Activated T-cell treated with anti-CD3 and anti-CD28 coated beads, Interleukin-2, amount 50 U/mL, for 72 hours (primary cell): Measurements from ENCODE around the gene PPY. TPM values are rescaled to one million over a fixed set of nuclear protein-coding genes. Genes with fewer than 3 reads are reported as not detected.
"Not testable (repeated sequence)": the region's sequence is repeated elsewhere in the genome, so short reads cannot be mapped to it uniquely, and the experiment has no call there.

Experiments
- ATAC-seq, 2 donors: fragments of 150-1000 bp; cut with Tn5 transposase; replicated peaks in 1 of 2; 2 replicates each; pipeline ENCODE4 v1.10.0; 2021; ENCODE audit warnings: moderate library complexity in 2 of 2, mild to moderate bottlenecking in 1 of 2
- DNase-seq, 2 donors: peaks; one replicate each; pipeline ENCODE4 v3.0.0; 2021 to 2022; ENCODE audit warnings: mixed read lengths in 1 of 2
- H3K27ac Mint-ChIP-seq: one replicate; pipeline ENCODE4 v1.8.0; 2022; ENCODE audit warnings: mild to moderate bottlenecking, moderate library complexity, mixed read lengths
- H3K27me3 Mint-ChIP-seq: one replicate; pipeline ENCODE4 v1.8.0; 2022; ENCODE audit warnings: low read depth, mixed read lengths
- H3K36me3 Mint-ChIP-seq, 2 donors: one replicate each; pipeline ENCODE4 v1.8.0; 2022; ENCODE audit warnings: mixed read lengths in 2 of 2, mild to moderate bottlenecking in 1 of 2; ENCODE audit not compliant: insufficient read depth in 2 of 2
- H3K4me1 Mint-ChIP-seq: one replicate; pipeline ENCODE4 v1.8.0; 2022; ENCODE audit warnings: low read depth, mixed read lengths
- H3K4me3 Mint-ChIP-seq, 2 donors: one replicate each; pipeline ENCODE4 v1.8.0; 2022; ENCODE audit warnings: mild to moderate bottlenecking in 2 of 2, mixed read lengths in 2 of 2, moderate library complexity in 2 of 2
- H3K9me3 Mint-ChIP-seq, 2 donors: one replicate each; pipeline ENCODE4 v1.8.0; 2022; ENCODE audit warnings: mixed read lengths in 2 of 2
- total RNA-seq, 2 donors: library from RNA; stranded (reverse); gene quantifications; one replicate each; pipeline ENCODE4 v1.2.3, GENCODE V29; 2022

Gene PPY
- total RNA-seq, 2 donors from 2014 or later = not detected

DNA sequence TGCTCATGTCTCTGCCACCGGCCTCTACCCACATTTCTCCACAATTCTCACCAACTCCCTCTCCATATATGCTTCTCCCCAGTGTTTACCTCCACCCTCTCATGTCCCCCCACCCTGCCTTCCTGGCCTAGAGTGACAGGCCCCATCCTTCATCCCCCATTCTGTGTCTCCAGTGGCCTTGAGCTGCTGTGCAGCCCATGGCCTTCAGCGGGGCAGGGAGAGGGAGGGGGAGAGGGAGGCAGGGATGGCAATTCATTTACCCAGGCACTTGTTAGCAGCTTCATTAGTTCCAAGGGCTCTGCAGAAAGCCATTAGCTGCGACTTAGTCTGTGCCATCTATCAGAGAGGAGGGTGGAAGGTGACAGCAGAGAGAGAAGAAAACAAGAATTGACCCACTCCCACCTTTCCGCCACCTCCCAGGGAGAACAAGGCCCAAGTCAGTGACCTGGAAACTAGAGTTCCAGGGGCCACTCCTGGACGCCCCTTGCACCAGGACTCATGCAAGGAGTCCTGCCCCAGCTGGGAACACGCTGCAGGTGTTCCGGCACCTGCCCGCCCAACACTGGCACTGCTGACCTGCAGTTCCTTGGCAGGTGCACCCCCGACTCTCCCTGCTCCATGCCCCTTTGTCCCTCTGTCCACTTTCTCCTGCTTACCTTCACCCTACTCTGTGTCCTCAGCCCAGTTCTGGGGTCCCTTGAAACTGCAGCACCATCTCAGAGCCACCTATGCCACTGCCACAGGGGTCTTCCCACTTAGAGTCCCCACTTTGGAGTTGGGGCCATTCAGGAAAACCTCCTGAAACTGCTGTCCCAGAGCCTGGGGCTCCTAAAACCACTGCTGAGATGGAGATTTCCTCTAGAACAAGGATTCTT, 34.9 kb upstream of the PPY start:
- ATAC-seq (no peak), DNase-seq (no peak)
- H3K9me3 Mint-ChIP-seq = no peaks in the 10 kb centered on the region
- H3K4me3 Mint-ChIP-seq = no peak overlapping the region
- H3K4me1 Mint-ChIP-seq = no peaks in the 10 kb centered on the region
- H3K27ac Mint-ChIP-seq = no peak overlapping the region
- H3K27me3 Mint-ChIP-seq = peaks cover 16% of the 10 kb centered on the region
- H3K36me3 Mint-ChIP-seq = no peaks in the 10 kb centered on the region

DNA sequence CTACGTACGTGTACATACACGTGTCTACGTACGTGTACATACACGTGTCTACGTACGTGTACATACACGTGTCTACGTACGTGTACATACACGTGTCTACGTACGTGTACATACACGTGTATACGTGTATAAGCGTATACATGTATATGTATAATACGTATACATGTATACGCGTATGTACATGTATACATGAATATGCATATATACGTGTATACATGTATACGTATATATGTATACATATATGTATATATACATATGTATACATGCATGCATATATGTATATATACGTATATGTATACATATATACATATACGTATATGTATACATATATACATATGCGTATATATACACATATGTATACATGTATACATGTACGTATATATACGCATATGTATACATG, 33.6 kb upstream of the PPY start:
- no peak for ATAC-seq
- Mint-ChIP-seq H3K36me3 (no peaks in the 10 kb centered on the region), H3K27ac (no peak overlapping the region), H3K4me1 (no peaks in the 10 kb centered on the region), H3K4me3 (no peak overlapping the region), H3K9me3 (peaks cover 0 to 2% of the 10 kb centered on the region in 2 donors), H3K27me3 (peaks cover 13% of the 10 kb centered on the region)
- no peak for DNase-seq

GRCh38 chr17:43974382-43975266, 32.3 kb upstream of the PPY start:
- no peaks in the 10 kb centered on the region for H3K36me3 Mint-ChIP-seq

DNA sequence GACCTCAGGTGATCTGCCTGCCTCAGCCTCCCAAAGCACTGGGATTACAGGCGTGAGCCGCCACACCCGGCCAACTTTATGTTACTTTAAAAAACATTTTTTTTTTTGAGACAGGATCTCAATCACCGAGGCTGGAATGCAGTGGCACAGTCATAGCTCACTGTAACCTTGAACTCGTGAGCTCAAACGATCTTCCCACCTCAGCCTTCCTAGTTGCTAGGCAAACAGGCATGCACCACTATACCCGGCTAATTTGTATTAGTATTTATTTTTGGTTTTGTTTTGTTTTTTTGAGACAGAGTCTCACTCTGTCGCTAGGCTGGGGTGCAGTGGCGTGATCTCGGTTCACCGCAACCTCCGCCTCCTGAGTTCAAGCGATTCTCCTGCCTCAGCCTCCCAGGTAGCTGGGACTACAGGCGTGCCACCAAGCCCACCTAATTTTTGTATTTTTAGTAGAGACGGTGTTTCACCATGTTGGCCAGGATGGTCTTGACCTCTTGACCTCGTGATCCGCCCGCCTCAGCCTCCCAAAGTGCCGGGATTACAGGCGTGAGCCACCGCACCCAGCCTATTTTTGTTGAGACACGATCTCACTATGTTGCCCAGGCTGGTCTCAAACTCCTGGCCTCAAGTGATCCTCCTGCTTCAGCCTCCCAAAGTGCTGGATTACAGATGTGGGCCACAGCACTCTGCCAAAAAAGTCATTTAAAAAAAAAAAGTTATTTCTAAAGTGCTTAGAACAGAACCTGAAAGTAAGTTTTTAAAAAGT, 30.4 kb upstream of the PPY start:
- H3K4me3 Mint-ChIP-seq, H3K4me1 Mint-ChIP-seq, H3K9me3 Mint-ChIP-seq, H3K27ac Mint-ChIP-seq, ATAC-seq, DNase-seq, H3K36me3 Mint-ChIP-seq: not testable (repeated sequence)
- peaks cover 13% of the 10 kb centered on the region for H3K27me3 Mint-ChIP-seq

More at GRCh38 chr17:43974382-43975266, 32.3 kb upstream of the PPY start:
- Mint-ChIP-seq H3K27me3 (peaks cover 13% of the 10 kb centered on the region), H3K4me1 (no peaks in the 10 kb centered on the region), H3K27ac (no peak overlapping the region), H3K4me3 (no peak overlapping the region), H3K9me3 (peaks cover 0 to 2% of the 10 kb centered on the region in 2 donors)
- ATAC-seq = no peak
- no peak for DNase-seq

DNA sequence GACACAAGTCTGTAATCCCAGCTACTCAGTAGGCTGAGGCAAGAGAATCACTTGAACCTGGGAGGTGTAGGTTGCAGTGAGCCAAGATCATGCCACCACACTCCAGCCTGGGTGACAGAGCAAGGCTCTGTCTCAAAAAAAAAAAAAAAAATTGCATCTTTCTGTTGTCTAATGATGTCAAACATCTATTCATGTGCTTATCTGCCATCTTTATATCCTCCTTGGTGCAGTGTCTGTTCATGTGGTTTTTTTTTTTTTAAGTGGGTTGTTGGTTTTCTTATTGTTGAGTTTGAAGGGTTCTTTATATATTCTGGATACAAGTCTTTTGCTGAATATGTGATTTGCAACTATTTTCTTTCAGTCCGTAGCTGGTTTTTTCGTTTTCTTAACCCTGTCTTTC, 29.2 kb upstream of the PPY start:
- peaks cover 13% of the 10 kb centered on the region for H3K27me3 Mint-ChIP-seq
- not testable (repeated sequence) for H3K4me1 Mint-ChIP-seq, H3K9me3 Mint-ChIP-seq, H3K4me3 Mint-ChIP-seq, DNase-seq, H3K27ac Mint-ChIP-seq, H3K36me3 Mint-ChIP-seq, ATAC-seq

- H3K9me3 Mint-ChIP-seq = peaks cover 0 to 2% of the 10 kb centered on the region in 2 donors
- ATAC-seq (no peak), DNase-seq (no peak)
- H3K4me3 Mint-ChIP-seq = no peak overlapping the region
- peaks cover 13% of the 10 kb centered on the region for H3K27me3 Mint-ChIP-seq
- no peaks in the 10 kb centered on the region for H3K36me3 Mint-ChIP-seq
- H3K4me1 Mint-ChIP-seq = no peaks in the 10 kb centered on the region
- no peak overlapping the region for H3K27ac Mint-ChIP-seq
Measured at GRCh38 chr17:43970366-43970765, 28.1 kb upstream of the PPY start.

- Mint-ChIP-seq H3K4me3 (no peak overlapping the region), H3K9me3 (peaks cover 0 to 2% of the 10 kb centered on the region in 2 donors), H3K4me1 (no peaks in the 10 kb centered on the region), H3K36me3 (no peaks in the 10 kb centered on the region), H3K27ac (no peak overlapping the region), H3K27me3 (peaks cover 13% of the 10 kb centered on the region)
- DNase-seq (no peak), ATAC-seq (peak; percentile 59 to 75)
Measured at GRCh38 chr17:43967251-43967875, 25.1 kb upstream of the PPY start.

GRCh38 chr17:43966276-43966675, 24.0 kb upstream of the PPY start:
- H3K36me3 Mint-ChIP-seq = no peaks in the 10 kb centered on the region
- no peak for DNase-seq
- no peak overlapping the region for H3K4me3 Mint-ChIP-seq
- H3K27ac Mint-ChIP-seq = no peak overlapping the region
- no peak for ATAC-seq
- peaks cover 21% of the 10 kb centered on the region for H3K27me3 Mint-ChIP-seq
- H3K4me1 Mint-ChIP-seq = no peaks in the 10 kb centered on the region
- no peaks in the 10 kb centered on the region for H3K9me3 Mint-ChIP-seq

- Mint-ChIP-seq H3K9me3 (no peaks in the 10 kb centered on the region), H3K27me3 (peaks cover 21% of the 10 kb centered on the region), H3K27ac (no peak overlapping the region), H3K36me3 (no peaks in the 10 kb centered on the region), H3K4me1 (no peaks in the 10 kb centered on the region), H3K4me3 (no peak overlapping the region)
- DNase-seq = no peak
- no peak for ATAC-seq
Measured at GRCh38 chr17:43962479-43962878, 20.2 kb upstream of the PPY start.

- Mint-ChIP-seq H3K27ac (no peak overlapping the region), H3K27me3 (peaks cover 21% of the 10 kb centered on the region), H3K4me1 (no peaks in the 10 kb centered on the region), H3K9me3 (no peaks in the 10 kb centered on the region), H3K4me3 (no peak overlapping the region), H3K36me3 (no peaks in the 10 kb centered on the region)
- ATAC-seq = no peak
- DNase-seq = no peak
Measured at GRCh38 chr17:43961954-43962353, 19.7 kb upstream of the PPY start.

DNA sequence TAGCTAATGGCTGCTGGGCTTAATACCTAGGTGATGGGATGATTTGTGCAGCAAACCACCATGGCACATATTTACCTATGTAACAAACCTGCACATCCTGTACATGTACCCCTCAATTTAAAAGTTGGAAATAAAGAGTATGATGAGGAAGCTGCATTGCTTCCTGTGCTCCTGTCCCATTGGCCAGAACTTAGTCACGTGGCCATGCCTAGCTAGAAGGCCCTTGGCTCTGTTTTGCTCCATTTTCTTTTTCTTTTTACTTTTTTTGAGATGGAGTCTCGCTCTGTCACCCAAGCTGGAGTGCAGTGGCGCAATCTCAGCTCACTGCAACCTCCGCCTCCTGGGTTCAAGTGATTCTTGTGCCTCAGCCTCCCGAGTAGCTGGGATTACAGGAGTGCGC, 19.0 kb upstream of the PPY start:
- not testable (repeated sequence) for ATAC-seq, H3K9me3 Mint-ChIP-seq, H3K4me1 Mint-ChIP-seq, H3K4me3 Mint-ChIP-seq, DNase-seq, H3K27ac Mint-ChIP-seq, H3K36me3 Mint-ChIP-seq
- peaks cover 21% of the 10 kb centered on the region for H3K27me3 Mint-ChIP-seq

- H3K4me3 Mint-ChIP-seq = no peak overlapping the region
- no peak for DNase-seq
- no peaks in the 10 kb centered on the region for H3K36me3 Mint-ChIP-seq
- no peaks in the 10 kb centered on the region for H3K9me3 Mint-ChIP-seq
- H3K4me1 Mint-ChIP-seq = no peaks in the 10 kb centered on the region
- ATAC-seq = peak; percentile 68 to 83
- H3K27me3 Mint-ChIP-seq = peaks cover 33% of the 10 kb centered on the region
- H3K27ac Mint-ChIP-seq = no peak overlapping the region
Measured at GRCh38 chr17:43958748-43959352, 16.6 kb upstream of the PPY start.
